Muscle of arm (tissue), 12 donors: ENCODE results near the gene SMR3B. TPM values are rescaled to one million over a fixed set of nuclear protein-coding genes. Genes with fewer than 3 reads are reported as not detected.

ENCODE experiments used
- polyA plus RNA-seq, 12 donors: library from polyadenylated mRNA; unstranded; fragments of 120-200 nt; gene quantifications; one replicate each; pipeline ENCODE4 v1.2.1, GENCODE V29; 2013; ENCODE audit not compliant: insufficient read length in 12 of 12

SMR3B gene
- polyA plus RNA-seq, 12 donors = 0.26 TPM; not detected in 11

Other genes starting within 250 kb of the SMR3B start
- under 1 TPM in 3 of 12 donors, not detected in 9; 0.04 to 0.10 (median 0.04) TPM for gene PRR27, start 228.9 kb upstream of the SMR3B start, polyA plus RNA-seq
- gene ODAM, start 187.4 kb upstream of the SMR3B start, polyA plus RNA-seq = 1 to 10 TPM in 1 of 12 donors, under 1 TPM in 2, not detected in 9; 0.20 to 1.8 (median 0.77) TPM
- 10 to 100 TPM in 1 of 12 donors, 1 to 10 TPM in 4, under 1 TPM in 4, not detected in 3; 0.29 to 21.1 (median 1.1) TPM for gene FDCSP, start 157.0 kb upstream of the SMR3B start, polyA plus RNA-seq
- gene CSN3, start 140.5 kb upstream of the SMR3B start, polyA plus RNA-seq = under 1 TPM in 1 of 12 donors, not detected in 11; 0.21 TPM
- under 1 TPM in 2 of 12 donors, not detected in 10; 0.11 to 0.12 TPM for gene CABS1, start 48.1 kb upstream of the SMR3B start, polyA plus RNA-seq
- under 1 TPM in 1 of 12 donors, not detected in 11; 0.36 TPM for gene SMR3A, start 22.4 kb upstream of the SMR3B start, polyA plus RNA-seq
- not detected for gene OPRPN, start 14.8 kb downstream of the SMR3B start, polyA plus RNA-seq
- under 1 TPM in 1 of 12 donors, not detected in 11; 0.21 TPM for gene MUC7, start 89.1 kb downstream of the SMR3B start, polyA plus RNA-seq
- gene AMTN, start 135.4 kb downstream of the SMR3B start, polyA plus RNA-seq = not detected
- gene AMBN, start 209.1 kb downstream of the SMR3B start, polyA plus RNA-seq = under 1 TPM in 1 of 12 donors, not detected in 11; 0.08 TPM
- gene ENAM, start 245.6 kb downstream of the SMR3B start, polyA plus RNA-seq = 1 to 10 TPM in 11 of 12 donors, not detected in 1; 1.4 to 4.8 (median 3.7) TPM